Dendritic cell treated with granulocyte-macrophage colony-stimulating factor and Interleukin-4, amounts not matched to agents 40 ng/mL and 50 ng/mL, for 4 days (primary cell): ENCODE data around the gene PCTP.

Experiments
- H3K27ac Mint-ChIP-seq: one replicate; pipeline ENCODE4 v1.8.0; 2022; ENCODE audit warnings: mild to moderate bottlenecking, mixed read lengths
- H3K27me3 Mint-ChIP-seq: one replicate; pipeline ENCODE4 v1.8.0; 2022; ENCODE audit warnings: mild to moderate bottlenecking, mixed read lengths
- H3K36me3 Mint-ChIP-seq: one replicate; pipeline ENCODE4 v1.8.0; 2022; ENCODE audit warnings: low read depth, mixed read lengths
- H3K4me1 Mint-ChIP-seq: one replicate; pipeline ENCODE4 v1.8.0; 2022; ENCODE audit warnings: low read depth, mixed read lengths
- H3K4me3 Mint-ChIP-seq: one replicate; pipeline ENCODE4 v1.8.0; 2022; ENCODE audit warnings: mild to moderate bottlenecking, moderate library complexity, mixed read lengths
- H3K9me3 Mint-ChIP-seq: one replicate; pipeline ENCODE4 v1.8.0; 2022; ENCODE audit warnings: mixed read lengths
- intact Hi-C: fragments of 100-400 bp; cut with micrococcal nuclease; formaldehyde crosslinking; loops from one replicate; pipeline ENCODE4 v1.15.0; 2022

PCTP gene

DNA sequence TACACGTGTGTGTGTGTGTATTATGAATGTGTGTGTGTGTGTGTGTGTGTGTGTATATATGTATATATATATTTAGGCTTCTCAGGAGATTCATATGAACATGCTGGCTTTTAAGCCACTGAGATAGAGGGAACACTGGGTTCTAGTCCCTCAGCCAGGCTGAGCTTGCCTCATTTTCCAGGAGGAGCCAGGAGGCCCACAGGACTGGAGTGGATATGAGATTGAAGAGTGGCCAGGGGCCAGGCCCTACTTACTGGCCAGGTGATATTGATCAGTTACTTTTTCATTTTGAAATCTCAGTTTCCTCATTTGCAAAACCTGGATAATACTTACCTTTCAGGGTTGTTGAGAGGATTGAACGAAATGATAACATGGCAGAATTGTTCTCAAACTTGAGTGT, 5.8 kb downstream of the PCTP start:
- Mint-ChIP-seq H3K4me1 (peaks cover 15% of the 10 kb centered on the region), H3K27me3 (no peaks in the 10 kb centered on the region), H3K36me3 (peaks cover 16% of the 10 kb centered on the region), H3K4me3 (no peak overlapping the region), H3K27ac (no peak overlapping the region), H3K9me3 (no peaks in the 10 kb centered on the region)
- intact Hi-C loops: loop anchor here (10.0 kb wide), 1 partner anchor 782 kb away; no protein-coding TSS in a partner anchor

- no peaks in the 10 kb centered on the region for H3K27me3 Mint-ChIP-seq
- no peak overlapping the region for H3K27ac Mint-ChIP-seq
- H3K4me3 Mint-ChIP-seq: no peak overlapping the region
- intact Hi-C loops: loop anchor here (10.0 kb wide), 1 partner anchor 783 kb away; no protein-coding TSS in a partner anchor
- H3K4me1 Mint-ChIP-seq: peaks cover 10% of the 10 kb centered on the region
- peaks cover 15% of the 10 kb centered on the region for H3K36me3 Mint-ChIP-seq
- H3K9me3 Mint-ChIP-seq: no peaks in the 10 kb centered on the region
Observed at GRCh38 chr17:55757659-55758058, 6.8 kb downstream of the PCTP start.

DNA sequence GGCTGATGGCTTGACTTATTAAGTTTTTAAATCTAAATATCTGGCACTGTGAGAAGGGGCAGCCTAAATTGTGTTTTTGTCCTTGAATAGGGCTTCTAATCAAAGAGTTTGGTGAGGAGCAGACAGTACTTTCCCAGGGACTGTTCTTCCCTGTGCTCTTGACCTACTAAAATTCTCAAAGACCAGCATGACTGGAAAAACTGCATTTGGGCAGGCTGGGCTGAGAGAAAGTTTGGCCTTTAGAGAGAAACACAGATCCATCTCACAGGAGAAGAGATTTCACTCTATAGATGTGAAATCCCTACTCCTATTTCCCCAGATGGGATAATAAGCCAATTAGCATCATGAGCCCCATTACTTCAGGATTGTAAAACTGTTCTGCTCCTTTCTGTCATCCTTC, 7.3 kb downstream of the PCTP start:
- intact Hi-C loops: loop anchor here (10.0 kb wide), 1 partner anchor 783 kb away; no protein-coding TSS in a partner anchor
- Mint-ChIP-seq H3K4me3 (no peak overlapping the region), H3K9me3 (no peaks in the 10 kb centered on the region), H3K27me3 (no peaks in the 10 kb centered on the region), H3K27ac (no peak overlapping the region), H3K4me1 (peaks cover 10% of the 10 kb centered on the region), H3K36me3 (peaks cover 15% of the 10 kb centered on the region)

- peaks cover 7% of the 10 kb centered on the region for H3K9me3 Mint-ChIP-seq
- peaks cover 17% of the 10 kb centered on the region for H3K4me1 Mint-ChIP-seq
- intact Hi-C loops: no loop called here
- H3K27ac Mint-ChIP-seq: no peak overlapping the region
- no peaks in the 10 kb centered on the region for H3K36me3 Mint-ChIP-seq
- H3K27me3 Mint-ChIP-seq: no peaks in the 10 kb centered on the region
- no peak overlapping the region for H3K4me3 Mint-ChIP-seq
Observed at GRCh38 chr17:55760643-55761355, 9.9 kb downstream of the PCTP start.

GRCh38 chr17:55762086-55762858, 11.4 kb downstream of the PCTP start:
- Mint-ChIP-seq H3K4me1 (peaks cover 16% of the 10 kb centered on the region), H3K4me3 (no peak overlapping the region), H3K27ac (no peak overlapping the region), H3K27me3 (no peaks in the 10 kb centered on the region), H3K9me3 (peaks cover 7% of the 10 kb centered on the region), H3K36me3 (no peaks in the 10 kb centered on the region)
- intact Hi-C loops: no loop called here

- H3K4me3 Mint-ChIP-seq: no peak overlapping the region
- intact Hi-C loops: no loop called here
- peaks cover 7% of the 10 kb centered on the region for H3K36me3 Mint-ChIP-seq
- peaks cover 16% of the 10 kb centered on the region for H3K4me1 Mint-ChIP-seq
- H3K27ac Mint-ChIP-seq: no peak overlapping the region
- H3K27me3 Mint-ChIP-seq: no peaks in the 10 kb centered on the region
- H3K9me3 Mint-ChIP-seq: peaks cover 7% of the 10 kb centered on the region
Observed at GRCh38 chr17:55763856-55764255, 13.0 kb downstream of the PCTP start.

DNA sequence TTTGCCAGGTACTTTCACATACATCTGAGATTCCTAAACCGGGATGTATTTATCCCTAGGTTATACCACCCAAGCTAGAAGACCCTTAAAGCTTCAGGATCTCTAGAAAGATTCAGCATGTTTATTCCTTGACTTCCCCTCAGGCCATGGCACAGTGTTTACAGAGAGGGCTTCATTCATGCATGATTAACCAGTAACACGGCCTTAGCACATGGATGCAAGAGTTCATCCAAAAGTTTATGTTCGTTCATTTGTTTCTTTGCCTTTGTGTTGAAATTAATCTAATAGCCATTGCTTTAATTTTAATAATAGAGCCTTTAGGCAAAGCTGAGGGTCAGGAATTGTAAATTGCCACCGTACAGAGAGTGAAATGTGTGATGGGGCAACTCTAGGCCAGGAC, 13.8 kb downstream of the PCTP start:
- Mint-ChIP-seq H3K36me3 (peaks cover 7% of the 10 kb centered on the region), H3K27ac (no peak overlapping the region), H3K4me1 (peaks cover 22% of the 10 kb centered on the region), H3K27me3 (no peaks in the 10 kb centered on the region), H3K4me3 (no peak overlapping the region), H3K9me3 (peaks cover 7% of the 10 kb centered on the region)
- intact Hi-C loops: no loop called here

DNA sequence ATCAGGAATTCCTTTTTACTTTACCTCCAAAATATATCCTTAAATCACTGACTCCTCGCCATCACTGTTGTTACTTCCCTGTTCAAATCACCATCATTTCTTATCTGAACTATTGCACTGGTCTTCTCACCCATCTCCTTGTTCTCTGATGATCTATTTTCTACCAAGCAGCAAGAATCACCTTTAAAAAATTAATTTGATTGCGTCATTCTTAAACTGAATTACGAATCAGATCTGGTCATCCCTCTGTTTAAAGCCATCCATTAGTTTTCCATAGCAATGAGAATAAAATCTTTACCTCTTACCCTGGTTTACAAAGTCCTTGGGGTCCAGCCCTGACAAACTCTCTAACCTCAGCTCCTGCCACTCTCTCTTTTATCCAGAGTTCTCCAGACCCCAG, 14.6 kb downstream of the PCTP start:
- H3K9me3 Mint-ChIP-seq: peaks cover 7% of the 10 kb centered on the region
- no peak overlapping the region for H3K27ac Mint-ChIP-seq
- H3K4me3 Mint-ChIP-seq: no peak overlapping the region
- peaks cover 29% of the 10 kb centered on the region for H3K4me1 Mint-ChIP-seq
- intact Hi-C loops: no loop called here
- no peaks in the 10 kb centered on the region for H3K27me3 Mint-ChIP-seq
- peaks cover 7% of the 10 kb centered on the region for H3K36me3 Mint-ChIP-seq

DNA sequence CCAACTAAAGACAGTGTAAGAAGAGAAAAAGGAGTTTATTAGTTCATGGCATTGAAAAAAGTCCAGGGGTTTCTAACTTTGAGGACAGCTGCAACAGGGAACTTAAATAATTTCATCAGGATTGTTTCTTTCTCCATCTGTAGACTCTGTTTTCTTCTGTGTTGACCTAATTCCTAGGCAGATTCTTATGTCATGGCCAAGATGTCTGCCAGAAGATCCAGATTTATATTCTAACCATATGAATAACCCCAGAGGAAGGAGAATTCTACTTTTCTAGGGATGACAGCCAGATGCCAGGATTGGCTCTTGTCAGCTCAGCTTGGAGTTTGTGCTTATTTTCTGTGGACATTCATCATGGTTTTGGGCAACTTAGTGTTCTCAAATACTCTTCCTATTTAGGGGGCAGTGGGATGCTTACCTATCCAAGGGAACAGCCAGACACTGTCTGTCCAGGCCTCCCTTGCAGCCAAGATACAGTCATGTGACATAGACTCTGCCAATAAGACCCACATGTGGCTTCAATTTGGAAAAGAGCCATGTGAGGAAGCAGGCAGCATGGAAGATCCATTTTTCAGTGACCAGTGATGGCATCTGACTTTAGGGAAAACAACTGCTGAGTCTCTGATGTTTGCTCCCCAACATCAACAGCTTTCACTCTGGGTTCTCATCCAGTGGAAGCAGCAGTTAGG, 18.2 kb downstream of the PCTP start:
- Mint-ChIP-seq H3K4me3 (no peak overlapping the region), H3K27me3 (no peaks in the 10 kb centered on the region), H3K4me1 (peaks cover 22% of the 10 kb centered on the region), H3K36me3 (peaks cover 36% of the 10 kb centered on the region), H3K27ac (no peak overlapping the region), H3K9me3 (peaks cover 3% of the 10 kb centered on the region)
- intact Hi-C loops: no loop called here

GRCh38 chr17:55769625-55770000, 18.8 kb downstream of the PCTP start:
- intact Hi-C loops: no loop called here
- Mint-ChIP-seq H3K36me3 (peaks cover 41% of the 10 kb centered on the region), H3K4me3 (no peak overlapping the region)

DNA sequence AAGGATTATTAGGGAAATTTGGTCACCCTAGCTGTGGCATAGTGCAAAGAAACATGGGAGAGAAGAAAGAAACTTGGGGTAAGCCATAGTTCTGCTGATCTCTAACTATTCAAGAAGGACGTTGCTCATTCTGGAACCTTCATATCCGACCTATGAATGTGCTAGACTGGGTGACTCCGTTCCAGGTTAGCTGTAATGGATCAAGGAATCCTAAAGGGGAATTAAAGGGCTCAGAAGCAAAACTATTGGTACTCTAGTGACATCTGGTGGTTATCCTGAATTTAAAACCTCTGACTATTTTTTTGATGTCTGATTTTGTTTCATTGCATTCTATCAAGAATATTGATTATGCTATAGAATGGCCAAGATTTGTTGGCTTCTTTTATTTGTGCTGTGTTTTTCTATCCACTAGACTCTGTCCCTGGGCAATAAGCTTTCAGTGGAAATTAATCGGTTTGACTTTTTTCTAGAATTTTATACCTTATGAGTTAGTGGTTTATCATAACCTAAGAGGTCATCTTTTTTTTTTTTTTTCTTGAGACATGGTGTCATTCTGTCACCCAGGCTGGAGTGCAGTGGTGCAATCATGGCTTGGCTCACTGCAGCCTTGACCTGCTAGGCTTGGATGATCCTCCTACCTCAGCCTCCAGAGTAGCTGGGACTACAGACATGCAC, 19.5 kb downstream of the PCTP start:
- H3K4me1 Mint-ChIP-seq: peaks cover 16% of the 10 kb centered on the region
- no peak overlapping the region for H3K4me3 Mint-ChIP-seq
- intact Hi-C loops: loop anchor here (1.0 to 2.0 kb wide), 2 partner anchors 170 to 244 kb away; no protein-coding TSS in a partner anchor

More at GRCh38 chr17:55769625-55770000, 18.8 kb downstream of the PCTP start:
- Mint-ChIP-seq H3K9me3 (no peaks in the 10 kb centered on the region), H3K27ac (no peak overlapping the region), H3K4me1 (peaks cover 18% of the 10 kb centered on the region), H3K27me3 (no peaks in the 10 kb centered on the region)

GRCh38 chr17:55772086-55772485, 21.2 kb downstream of the PCTP start:
- Mint-ChIP-seq H3K9me3 (no peaks in the 10 kb centered on the region), H3K4me3 (no peak overlapping the region), H3K27me3 (no peaks in the 10 kb centered on the region), H3K4me1 (peaks cover 20% of the 10 kb centered on the region), H3K36me3 (peaks cover 66% of the 10 kb centered on the region), H3K27ac (no peak overlapping the region)
- intact Hi-C loops: no loop called here

More for the DNA sequence above, 19.5 kb downstream of the PCTP start:
- Mint-ChIP-seq H3K36me3 (peaks cover 49% of the 10 kb centered on the region), H3K27ac (no peak overlapping the region), H3K27me3 (no peaks in the 10 kb centered on the region), H3K9me3 (no peaks in the 10 kb centered on the region)

DNA sequence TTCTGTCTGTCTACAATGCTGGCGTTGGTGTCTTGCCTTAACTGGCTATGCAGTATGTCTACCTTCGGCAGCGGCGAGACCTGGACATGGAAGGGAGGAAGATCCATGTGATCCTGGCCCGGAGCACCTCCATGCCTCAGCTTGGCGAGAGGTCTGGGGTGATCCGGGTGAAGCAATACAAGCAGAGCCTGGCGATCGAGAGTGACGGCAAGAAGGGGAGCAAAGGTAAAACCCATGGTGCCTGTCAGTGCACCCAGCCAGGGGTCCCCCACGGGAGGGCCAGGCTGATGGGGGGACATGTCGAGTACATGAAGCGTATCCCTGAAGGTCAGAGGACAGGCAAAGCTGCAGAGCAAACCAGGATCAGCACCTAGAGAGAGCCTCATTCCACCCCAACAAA, 22.8 kb downstream of the PCTP start:
- Mint-ChIP-seq H3K27me3 (no peaks in the 10 kb centered on the region), H3K36me3 (peaks cover 64% of the 10 kb centered on the region), H3K9me3 (no peaks in the 10 kb centered on the region), H3K27ac (no peak overlapping the region), H3K4me1 (peaks cover 20% of the 10 kb centered on the region), H3K4me3 (no peak overlapping the region)
- intact Hi-C loops: no loop called here
